GM21529 (cell line): Measurements from ENCODE around the gene ZNF362.

Experiments
- ATAC-seq: cut with Tn5 transposase; IDR thresholded peaks from one replicate; pipeline ENCODE4 v1.9.1; 2021; ENCODE audit not compliant: unreplicated experiment

ZNF362 gene

DNA sequence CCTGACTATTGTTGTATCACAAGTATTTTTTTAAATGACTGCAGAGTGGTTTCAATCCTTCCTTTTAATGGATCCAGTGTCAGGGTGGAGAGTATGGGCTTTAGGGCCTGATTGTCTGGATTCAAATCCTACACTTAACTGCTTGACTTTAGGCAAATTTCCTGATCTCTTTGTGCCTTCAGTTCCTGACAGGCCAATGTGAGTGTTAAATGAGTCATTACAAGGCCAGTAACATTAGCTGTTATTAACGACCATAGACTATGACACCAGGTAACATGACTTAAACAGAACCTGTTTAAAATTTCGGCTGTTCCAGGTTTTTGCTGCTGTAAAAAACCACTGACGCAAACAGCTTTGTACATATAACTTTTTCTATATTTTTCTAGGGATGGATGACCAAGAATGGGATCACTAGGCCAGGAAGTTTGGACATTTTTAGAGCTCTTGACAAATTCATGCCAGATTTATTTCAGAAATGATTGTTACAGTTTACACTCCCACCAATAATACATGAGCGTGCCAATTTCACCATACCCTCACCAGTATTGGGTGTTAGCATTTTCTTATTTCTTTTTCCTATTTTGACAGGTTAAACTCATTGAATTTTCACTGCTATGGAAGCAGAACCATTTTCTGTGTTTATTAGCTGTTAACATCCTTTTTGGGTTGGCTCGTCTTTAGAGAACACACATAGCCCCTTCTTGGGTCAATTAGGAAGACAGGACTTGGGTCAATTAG, 11.3 kb downstream of the ZNF362 start:
- no peak for ATAC-seq

DNA sequence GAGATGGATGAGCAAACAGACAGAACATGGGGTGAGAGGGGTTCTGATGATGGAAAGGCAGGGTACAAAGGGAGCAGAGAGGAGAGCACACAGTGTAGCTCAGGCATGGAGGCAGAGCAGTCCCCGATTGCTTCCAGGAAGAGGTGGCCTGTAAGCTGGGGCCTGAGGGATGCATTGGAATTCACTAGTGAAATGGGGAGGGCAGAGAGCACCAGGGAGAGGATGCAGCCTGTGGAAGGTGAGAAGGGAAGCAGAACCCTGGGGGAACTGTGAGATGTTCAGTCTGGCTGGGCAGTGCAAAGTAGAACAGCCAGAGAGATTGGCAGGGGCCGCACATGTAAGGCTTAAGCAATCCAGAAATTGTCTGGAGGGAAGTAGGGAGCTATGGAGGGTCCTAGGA, 12.2 kb downstream of the ZNF362 start:
- ATAC-seq = no peak

DNA sequence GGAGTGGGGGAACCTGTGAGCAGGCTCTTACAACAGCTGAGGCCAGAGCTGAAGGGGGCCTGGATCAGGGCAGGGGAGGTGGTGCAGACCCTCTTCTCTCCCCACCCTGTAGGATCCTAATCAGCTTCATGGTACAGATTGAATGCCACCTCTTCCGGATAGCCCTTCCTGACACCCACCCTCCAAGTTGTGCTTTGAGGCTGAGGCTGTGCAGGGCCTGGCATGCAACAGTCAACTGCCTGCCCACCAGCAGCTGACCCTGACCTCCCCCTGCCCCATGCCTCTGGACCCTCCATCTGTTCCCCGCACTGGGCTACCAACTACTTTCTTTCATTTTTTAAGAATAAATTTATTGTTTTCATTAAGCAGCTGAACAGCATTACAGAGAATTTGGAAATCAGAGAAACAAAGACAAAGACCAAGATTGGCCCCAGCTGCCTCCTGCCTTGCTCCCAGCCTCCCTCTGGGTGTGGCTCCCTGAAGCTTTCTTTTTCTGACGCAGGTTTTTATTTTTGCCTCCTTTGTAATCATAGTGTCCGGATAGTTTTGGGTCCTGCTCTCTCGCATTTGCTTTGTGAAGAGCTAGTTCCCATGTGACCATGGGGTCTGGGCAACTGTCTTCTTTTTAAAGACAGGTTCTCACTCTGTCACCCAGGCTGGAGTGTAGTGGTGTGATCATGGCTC, 12.8 kb downstream of the ZNF362 start:
- ATAC-seq = no peak

DNA sequence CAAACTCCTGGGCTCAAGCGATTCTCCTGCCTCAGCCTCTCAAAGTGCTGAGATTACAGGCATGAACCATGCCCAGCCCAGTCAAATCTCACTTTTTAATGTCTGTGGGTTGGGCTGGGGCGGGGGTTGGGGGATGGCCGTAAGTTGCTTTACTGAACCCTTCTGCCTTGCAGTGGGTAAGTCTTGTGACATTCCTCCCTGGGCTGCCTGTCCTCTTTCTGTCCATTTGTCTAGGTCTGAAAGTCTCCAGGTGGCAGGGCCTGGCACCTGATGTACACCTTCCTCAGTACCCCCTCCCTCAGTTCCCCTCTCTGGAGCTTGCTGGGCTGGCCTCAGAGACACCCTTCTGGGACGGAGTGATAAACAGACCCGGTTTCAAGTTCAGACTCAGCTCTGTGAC, 13.3 kb downstream of the ZNF362 start:
- ATAC-seq = no peak

DNA sequence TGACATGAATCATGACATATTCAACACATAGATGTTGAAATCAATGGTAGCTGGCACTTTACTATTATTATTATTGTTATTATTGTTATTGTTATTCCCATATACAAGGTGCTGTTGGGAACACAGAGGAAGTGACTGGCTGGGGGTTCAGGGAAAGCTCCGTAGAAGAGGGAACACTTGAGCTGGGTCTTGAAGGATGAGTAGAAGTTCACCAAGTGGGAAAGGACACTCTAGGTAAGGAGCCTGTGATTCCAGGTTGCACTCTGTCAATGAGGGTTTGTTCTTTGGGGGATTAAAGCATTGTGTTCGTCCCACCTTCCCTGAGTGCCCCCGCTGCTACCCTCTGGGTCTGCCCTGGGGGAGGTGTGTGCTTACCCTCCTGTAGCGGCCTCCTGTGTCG, 14.1 kb downstream of the ZNF362 start:
- no peak for ATAC-seq

DNA sequence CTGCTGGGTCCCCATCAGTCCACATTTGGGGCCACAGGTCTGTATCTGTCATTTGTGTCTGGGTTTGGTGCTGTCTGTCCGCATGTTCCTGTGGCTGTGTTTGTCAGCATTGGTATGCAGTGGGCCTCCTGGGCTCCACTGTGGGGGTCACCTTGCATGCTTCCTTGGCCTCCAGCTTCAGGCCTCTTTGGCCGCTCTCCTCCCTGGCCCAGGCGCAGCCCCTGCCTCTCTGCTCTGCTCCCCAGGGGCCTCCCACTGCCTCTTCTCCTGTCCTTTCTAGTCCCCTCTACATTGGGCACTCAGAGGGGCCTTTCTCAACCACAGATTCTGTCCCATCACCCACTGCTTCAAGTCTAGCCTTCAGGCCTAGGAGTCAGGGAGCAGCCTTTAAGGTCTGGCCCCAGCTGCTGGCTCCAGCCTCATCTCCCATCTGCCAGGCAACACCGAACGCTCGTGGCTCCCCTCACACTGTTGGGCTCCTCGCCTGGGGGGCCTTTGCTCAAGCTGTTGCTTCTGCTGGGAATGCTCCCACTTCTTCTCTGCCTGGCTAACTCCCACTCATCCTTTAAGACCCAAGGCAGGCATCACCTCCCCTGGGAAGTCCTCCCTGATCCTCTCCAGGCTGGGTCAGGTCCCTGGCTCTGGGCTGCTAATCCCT, 14.6 kb downstream of the ZNF362 start:
- no peak for ATAC-seq

DNA sequence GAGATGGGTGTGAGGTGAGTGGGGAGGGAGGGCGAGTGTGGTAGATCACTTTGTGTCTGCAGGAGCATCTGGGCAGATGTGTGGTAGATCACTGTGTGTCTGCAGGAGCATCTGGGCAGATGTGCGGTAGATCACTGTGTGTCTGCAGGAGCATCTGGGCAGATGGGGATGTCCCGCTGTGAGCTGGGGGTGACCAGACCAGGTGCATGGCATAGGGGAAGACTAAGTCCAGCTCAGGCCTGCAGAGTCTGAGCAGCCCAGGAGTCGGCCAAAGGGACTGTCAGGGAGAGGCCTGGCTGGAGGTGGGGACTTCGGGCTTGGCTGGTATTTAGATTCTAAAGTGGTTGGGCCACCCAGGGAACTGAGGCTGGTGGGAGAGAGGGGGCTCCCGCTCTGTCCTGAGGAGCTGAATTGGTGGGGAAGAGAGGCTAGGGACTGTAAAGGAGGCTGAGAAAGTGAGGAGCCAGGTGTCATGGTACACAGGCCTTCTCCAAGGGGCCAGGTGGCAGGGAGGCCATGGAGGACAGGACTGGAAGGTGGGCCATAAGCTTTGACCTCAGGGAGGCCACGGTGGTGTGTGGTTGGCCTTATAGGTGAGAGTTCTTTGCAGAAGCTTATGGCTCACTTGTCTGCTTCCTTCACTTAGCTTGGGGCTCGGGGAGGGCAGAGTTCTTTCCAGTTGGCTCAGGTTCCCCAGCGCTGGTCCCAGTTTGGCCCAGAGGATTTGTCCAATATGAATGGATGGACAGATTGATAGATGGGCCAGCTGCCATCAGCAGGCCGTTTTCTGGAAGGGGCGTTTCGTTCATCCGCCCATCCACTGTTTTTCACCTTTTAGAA, 15.6 kb downstream of the ZNF362 start:
- no peak for ATAC-seq

DNA sequence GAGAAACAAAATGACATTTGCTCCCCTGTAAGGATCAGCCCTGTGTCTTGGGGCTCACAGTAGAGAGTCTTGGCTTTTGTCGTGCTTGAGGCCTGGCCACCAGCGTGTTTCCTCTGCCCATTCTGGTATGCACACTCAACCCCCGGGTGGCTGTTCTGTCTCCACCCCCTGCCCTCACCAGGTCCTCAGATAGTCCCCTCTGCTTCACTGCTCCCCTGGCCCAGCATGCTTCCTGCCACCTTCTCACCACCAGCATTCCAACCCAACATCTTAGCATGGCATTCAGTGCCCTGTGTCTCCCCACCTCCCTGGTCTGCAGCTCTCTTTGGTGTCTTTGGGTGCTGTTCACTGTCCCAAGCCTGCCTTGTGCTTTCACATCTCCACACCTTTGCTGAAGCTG, 16.2 kb downstream of the ZNF362 start:
- no peak for ATAC-seq

DNA sequence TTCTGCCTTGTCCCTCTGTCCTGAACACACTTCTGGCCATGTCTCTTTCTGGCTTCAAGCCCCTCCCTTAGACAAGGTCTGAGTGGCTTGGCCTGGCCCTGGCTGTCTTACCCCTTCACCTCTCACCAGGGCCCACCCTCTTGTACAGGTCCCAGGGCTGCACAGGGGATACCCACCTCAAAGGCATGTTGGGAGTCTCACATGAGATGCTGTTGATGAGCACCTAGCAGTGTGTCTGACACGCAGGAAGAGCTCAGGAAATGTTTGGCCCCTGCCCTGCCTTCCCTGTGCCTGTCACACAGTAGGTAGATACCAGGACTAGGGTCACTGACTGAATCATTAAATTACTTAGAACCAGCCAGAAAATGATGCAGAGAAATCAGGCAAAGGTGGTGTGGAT, 16.6 kb downstream of the ZNF362 start:
- no peak for ATAC-seq

DNA sequence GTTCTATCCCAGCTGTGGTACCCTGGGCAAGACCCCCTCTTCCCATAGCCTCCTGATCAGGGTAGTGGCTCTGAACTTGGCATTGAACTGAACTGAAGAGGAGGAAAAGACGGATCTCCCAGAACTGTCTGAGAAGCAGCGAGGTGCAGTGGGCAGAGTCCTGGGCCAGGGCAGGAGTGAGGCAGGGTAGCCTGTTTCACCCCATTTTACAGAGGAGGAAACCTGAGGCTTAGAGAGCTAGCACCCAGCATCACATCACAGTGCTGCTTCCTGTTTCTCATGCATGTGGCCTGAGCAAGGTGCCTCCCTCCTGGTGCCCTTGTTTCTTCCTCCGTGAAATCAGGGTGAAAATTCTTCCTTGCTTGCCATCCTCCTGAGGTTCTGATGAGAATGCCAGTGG, 17.1 kb downstream of the ZNF362 start:
- no peak for ATAC-seq

DNA sequence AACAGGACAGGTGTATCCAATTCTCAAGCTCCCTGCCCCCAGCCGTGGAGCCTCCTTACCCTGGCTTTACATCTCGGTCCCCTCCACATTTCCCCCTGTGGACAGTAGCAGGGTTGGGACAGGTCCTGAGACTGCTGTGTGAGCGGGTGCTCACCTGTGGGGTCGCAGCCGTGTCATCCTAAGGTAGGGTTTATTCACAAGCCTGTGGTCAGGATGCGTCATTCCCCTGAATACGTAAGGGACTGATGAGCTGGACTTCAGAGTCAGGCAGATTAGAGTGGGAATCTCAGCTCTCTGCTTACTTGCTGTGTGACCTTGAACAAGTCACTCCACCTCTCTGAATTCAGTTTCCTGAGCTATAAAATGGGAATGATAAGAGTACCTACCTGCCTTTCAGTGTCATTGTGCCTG, 17.7 kb downstream of the ZNF362 start:
- ATAC-seq = no peak

DNA sequence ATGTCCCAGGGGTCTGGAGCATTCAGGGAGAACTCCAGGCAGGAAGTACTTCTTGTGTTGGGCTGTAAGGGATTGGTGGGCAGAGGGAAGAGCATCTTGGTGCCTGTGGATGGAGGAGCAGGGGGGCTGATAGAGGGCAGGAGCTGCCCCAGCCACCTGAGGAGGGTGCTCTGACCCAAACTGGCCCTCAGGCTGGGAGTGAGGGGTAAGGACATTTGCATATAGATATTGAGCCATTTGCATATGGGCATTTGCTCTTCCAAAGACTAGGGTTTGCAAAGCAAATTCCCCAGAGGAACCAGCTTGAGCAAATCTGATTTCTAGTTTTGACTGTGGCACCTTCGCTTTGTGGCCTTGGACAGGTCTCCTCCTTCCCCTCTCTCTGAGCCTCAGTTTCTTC, 18.2 kb downstream of the ZNF362 start:
- ATAC-seq = no peak

DNA sequence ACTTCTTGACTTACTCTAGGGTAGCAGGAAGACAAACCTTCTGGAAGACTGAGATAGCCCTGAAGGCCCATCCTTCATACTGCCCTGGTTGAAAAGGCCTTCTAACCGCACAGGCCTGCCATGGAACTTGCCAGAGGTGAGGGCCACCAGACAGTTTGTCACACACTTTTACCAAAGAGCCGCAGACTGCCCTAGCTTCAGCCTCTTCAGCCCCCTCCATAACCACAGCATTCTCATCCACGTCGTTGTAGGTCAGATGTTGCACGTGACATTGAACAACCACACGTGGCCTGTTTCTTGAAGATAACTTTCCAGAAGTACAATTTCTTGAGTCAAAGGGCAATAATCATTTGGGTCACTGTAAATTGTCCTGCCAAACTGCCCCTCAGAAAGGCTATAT, 18.9 kb downstream of the ZNF362 start:
- no peak for ATAC-seq

DNA sequence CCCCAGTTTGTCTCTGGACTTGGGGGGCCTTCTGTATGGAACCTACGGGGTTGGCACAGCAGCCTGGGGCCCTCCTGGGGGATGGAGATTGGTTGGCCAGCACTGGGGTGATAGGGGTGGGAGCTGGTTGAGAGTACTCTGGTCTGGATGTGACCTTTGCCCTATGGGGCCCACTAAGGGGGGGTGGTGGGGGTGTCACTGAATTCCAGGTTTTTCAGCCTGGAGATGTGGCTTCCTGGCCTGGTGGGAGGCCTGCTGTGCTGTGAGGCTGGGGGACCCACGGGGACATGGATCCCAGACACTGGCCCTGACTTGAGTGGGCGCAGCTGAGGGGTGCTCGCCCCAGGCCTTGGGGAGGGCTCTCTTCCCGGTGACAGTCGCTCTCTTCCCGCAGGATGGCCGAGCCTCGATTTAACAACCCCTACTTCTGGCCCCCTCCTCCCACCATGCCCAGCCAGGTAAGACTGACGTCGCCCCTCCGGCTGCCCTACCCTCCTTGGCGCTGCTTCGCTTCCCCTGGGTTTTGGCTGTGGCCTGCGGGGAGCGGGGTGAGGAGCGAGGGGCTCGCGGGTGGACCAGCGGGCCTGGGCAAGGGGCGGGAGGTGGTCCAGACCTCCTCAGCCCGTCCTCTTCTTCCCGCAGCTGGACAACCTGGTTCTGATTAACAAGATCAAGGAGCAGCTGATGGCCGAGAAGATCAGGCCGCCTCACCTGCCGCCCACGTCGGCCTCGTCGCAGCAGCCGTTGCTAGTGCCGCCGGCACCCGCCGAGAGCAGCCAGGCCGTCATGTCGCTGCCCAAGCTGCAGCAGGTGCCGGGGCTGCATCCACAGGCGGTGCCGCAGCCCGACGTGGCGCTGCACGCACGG, 19.6 kb downstream of the ZNF362 start:
- ATAC-seq = no peak

DNA sequence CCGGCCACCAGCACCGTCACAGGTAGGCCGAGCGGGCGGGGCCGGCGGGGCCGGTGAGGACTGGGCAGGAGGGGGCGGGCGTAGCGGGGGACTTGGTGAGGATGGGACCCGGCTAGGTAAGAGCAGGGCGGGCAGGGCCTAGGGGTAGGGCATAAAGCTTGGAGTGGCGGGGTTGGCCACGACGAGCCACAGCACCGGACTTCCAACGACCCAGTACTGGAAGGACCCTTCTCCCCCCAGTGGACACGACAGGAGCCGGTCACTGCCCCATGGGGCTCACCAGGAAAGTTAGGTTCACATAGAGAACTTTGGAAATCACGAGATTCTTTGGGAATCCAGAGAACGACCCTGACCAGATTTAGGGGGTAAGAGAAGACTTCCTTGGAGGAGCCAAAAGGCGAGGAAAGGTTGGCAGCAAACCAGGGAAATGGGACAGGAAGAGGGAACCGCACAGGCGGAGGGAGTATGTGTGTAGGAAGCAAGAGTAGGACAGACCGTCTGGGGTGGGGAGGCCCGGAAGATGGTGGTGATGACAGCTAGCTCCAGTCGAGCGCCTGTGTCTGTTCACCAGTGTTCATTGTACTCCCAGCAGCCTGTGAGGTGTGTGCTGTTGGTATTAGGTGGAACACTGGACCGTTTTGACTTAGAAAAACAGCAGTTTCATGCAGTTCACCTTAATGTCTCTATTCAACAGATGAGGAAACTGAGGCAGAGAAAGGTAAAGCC, 20.4 kb downstream of the ZNF362 start:
- ATAC-seq = no peak

DNA sequence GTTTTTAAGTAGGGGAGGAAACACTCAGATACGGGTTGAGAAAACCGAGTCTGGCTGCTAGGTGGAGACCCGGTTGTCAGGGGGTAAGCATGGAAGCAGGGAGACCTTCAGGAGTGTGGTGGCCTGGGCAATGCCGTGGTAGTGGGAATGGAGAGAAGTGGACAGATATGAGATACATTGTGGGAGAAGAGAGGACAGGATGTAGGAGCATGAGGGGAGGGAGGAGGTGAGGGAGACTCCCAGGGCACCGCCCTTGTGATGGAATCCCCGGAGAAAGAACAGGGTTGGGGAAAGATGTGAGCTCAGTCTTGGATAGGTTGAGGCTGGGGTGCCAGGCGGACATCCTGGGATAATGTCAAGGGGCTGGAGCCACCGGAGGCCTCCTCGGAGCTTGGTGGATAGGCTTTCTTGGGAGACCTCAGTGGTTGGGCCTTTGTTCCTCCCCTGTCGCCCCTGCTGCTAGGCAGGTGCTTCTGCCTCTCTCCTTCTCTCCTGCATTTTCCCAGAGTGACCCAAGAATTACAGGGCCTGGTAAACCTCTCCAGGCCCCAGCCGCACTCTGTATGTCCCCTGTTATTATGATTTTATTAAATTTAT, 21.3 kb downstream of the ZNF362 start:
- ATAC-seq = no peak

DNA sequence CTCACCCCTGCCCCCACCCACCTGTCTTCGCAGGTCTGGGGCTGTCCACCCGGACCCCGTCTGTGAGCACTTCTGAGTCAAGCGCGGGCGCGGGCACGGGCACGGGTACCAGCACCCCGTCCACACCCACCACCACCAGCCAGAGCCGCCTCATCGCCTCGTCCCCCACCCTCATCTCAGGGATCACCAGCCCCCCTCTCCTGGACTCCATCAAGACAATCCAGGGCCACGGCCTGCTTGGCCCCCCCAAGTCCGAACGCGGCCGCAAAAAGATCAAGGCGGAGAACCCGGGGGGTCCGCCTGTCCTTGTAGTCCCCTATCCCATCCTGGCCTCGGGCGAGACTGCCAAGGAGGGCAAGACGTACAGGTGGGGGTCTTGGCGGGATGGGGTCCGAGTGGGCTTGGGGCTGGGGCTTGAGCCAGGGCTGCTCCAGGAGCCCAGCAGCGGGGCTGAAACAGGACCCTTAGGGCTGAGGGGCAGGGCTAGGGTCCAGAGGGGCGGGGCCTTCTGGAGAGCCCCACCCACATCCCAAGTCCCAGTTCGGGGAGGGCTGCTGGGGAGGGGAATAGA, 23.9 kb downstream of the ZNF362 start:
- ATAC-seq = no peak

DNA sequence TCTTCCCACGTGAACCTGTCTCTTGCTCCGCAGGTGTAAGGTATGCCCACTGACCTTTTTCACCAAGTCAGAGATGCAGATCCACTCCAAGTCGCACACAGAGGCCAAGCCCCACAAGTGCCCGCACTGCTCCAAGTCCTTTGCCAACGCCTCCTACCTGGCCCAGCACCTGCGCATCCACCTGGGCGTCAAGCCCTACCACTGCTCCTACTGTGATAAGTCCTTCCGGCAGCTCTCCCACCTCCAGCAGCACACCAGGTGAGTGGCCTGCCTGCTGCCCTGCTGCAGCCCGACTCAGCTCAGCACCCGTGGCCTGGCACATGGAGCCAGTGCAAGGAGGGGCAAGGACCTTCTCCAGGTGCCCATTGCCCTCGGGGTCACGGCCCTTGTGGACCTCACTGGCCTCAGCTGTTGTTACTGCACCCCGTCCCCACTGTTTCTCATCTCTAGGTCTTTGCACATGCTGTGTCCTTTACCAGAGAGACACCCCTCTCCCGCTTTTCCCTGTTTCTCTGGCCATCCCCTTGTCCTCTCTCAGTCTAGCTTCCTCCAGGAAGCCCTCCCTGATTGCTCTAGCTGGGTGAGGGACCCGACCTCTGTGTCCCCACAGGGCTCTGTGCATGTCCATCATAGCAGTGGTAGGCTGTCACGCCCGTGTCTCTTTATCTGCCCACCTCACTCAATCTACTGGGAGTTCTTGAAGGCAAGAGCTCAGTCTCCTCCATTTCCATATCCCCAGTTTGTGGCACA, 25.4 kb downstream of the ZNF362 start:
- no peak for ATAC-seq
